NK-92 treated with Interleukin-12 subunit alpha and Interleukin-12 subunit beta, amount 100 ng/mL, for 24 hours (cell line): ENCODE measurements around the gene KNDC1.

Experiments used
- DNase-seq: peaks from one replicate; lab custom pipeline; 2025; lab: John Stamatoyannopoulos, UW

The KNDC1 gene

GRCh38 chr10:133177380-133178157 is 17.6 kb downstream of the KNDC1 start:
- no peak for DNase-seq

GRCh38 chr10:133178357-133179127 is 18.5 kb downstream of the KNDC1 start:
- no peak for DNase-seq

GRCh38 chr10:133179128-133179520 is 19.1 kb downstream of the KNDC1 start:
- no peak for DNase-seq

- DNase-seq, result no peak
These were observed 19.6 kb downstream of the KNDC1 start for GRCh38 chr10:133179651-133180050.

- DNase-seq, result no peak
These were observed 20.4 kb downstream of the KNDC1 start for GRCh38 chr10:133180192-133180964.

GRCh38 chr10:133180965-133181639 is 21.1 kb downstream of the KNDC1 start:
- DNase-seq, result no peak

GRCh38 chr10:133182190-133182589 is 22.2 kb downstream of the KNDC1 start:
- no peak for DNase-seq

GRCh38 chr10:133182791-133183645 is 23.0 kb downstream of the KNDC1 start:
- no peak for DNase-seq

- DNase-seq, result no peak
These were observed 23.8 kb downstream of the KNDC1 start for GRCh38 chr10:133183646-133184378.

GRCh38 chr10:133184591-133185244 is 24.7 kb downstream of the KNDC1 start:
- DNase-seq, result no peak

GRCh38 chr10:133185421-133185820 is 25.4 kb downstream of the KNDC1 start:
- DNase-seq, result no peak

- no peak for DNase-seq
These were observed 25.9 kb downstream of the KNDC1 start for GRCh38 chr10:133185916-133186315.

- DNase-seq, result no peak
These were observed 26.5 kb downstream of the KNDC1 start for GRCh38 chr10:133186416-133187090.

GRCh38 chr10:133187091-133187905 is 27.3 kb downstream of the KNDC1 start:
- DNase-seq, result no peak

GRCh38 chr10:133187906-133188681 is 28.1 kb downstream of the KNDC1 start:
- no peak for DNase-seq

- no peak for DNase-seq
These were observed 29.2 kb downstream of the KNDC1 start for GRCh38 chr10:133189256-133189655.

GRCh38 chr10:133189726-133190125 is 29.7 kb downstream of the KNDC1 start:
- no peak for DNase-seq

GRCh38 chr10:133190225-133190624 is 30.2 kb downstream of the KNDC1 start:
- DNase-seq, result no peak
